ENCODE measurements around the gene ABHD6.

- TF ChIP-seq, protein P1, sequence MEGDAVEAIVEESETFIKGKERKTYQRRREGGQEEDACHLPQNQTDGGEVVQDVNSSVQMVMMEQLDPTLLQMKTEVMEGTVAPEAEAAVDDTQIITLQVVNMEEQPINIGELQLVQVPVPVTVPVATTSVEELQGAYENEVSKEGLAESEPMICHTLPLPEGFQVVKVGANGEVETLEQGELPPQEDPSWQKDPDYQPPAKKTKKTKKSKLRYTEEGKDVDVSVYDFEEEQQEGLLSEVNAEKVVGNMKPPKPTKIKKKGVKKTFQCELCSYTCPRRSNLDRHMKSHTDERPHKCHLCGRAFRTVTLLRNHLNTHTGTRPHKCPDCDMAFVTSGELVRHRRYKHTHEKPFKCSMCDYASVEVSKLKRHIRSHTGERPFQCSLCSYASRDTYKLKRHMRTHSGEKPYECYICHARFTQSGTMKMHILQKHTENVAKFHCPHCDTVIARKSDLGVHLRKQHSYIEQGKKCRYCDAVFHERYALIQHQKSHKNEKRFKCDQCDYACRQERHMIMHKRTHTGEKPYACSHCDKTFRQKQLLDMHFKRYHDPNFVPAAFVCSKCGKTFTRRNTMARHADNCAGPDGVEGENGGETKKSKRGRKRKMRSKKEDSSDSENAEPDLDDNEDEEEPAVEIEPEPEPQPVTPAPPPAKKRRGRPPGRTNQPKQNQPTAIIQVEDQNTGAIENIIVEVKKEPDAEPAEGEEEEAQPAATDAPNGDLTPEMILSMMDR (IDR thresholded peaks at IDR 0.05): no peak
- no peak for TF ChIP-seq POLR2AphosphoS5 (IDR thresholded peaks at IDR 0.05)
- no peak for TF ChIP-seq EP300 (IDR thresholded peaks at IDR 0.05)
Observed at GRCh38 chr3:58237941-58238681, 519 bp downstream of the ABHD6 start.
